HG03442 (cell line): ENCODE data around the gene PLCH2.

Experiments used
- ATAC-seq: cut with Tn5 transposase; IDR thresholded peaks from one replicate; pipeline ENCODE4 v1.9.1; 2021; ENCODE audit warnings: mild to moderate bottlenecking, moderate library complexity; ENCODE audit not compliant: unreplicated experiment

Gene PLCH2

GRCh38 chr1:2512862-2513421 is 36.9 kb downstream of the PLCH2 start:
- no peak for ATAC-seq

- ATAC-seq = no peak
Observed at GRCh38 chr1:2513939-2514652, 38.0 kb downstream of the PLCH2 start.

- ATAC-seq = no peak
Observed at GRCh38 chr1:2514863-2515762, 39.0 kb downstream of the PLCH2 start.

GRCh38 chr1:2515763-2516080 is 39.6 kb downstream of the PLCH2 start:
- no peak for ATAC-seq

- ATAC-seq = no peak
Observed at GRCh38 chr1:2516124-2516523, 40.0 kb downstream of the PLCH2 start.

- ATAC-seq = no peak
Observed at GRCh38 chr1:2516946-2517345, 40.9 kb downstream of the PLCH2 start.

- no peak for ATAC-seq
Observed at GRCh38 chr1:2517966-2518365, 41.9 kb downstream of the PLCH2 start.

GRCh38 chr1:2518528-2518927 is 42.4 kb downstream of the PLCH2 start:
- no peak for ATAC-seq

GRCh38 chr1:2519029-2519685 is 43.1 kb downstream of the PLCH2 start:
- ATAC-seq = no peak

GRCh38 chr1:2519729-2520128 is 43.6 kb downstream of the PLCH2 start:
- no peak for ATAC-seq

GRCh38 chr1:2520206-2520605 is 44.1 kb downstream of the PLCH2 start:
- ATAC-seq = no peak

GRCh38 chr1:2520806-2521205 is 44.7 kb downstream of the PLCH2 start:
- no peak for ATAC-seq

- no peak for ATAC-seq
Observed at GRCh38 chr1:2522230-2522629, 46.1 kb downstream of the PLCH2 start.

- no peak for ATAC-seq
Observed at GRCh38 chr1:2523191-2523890, 47.3 kb downstream of the PLCH2 start.

GRCh38 chr1:2523891-2524609 is 48.0 kb downstream of the PLCH2 start:
- ATAC-seq = no peak

- ATAC-seq = no peak
Observed at GRCh38 chr1:2525572-2525919, 49.5 kb downstream of the PLCH2 start.

GRCh38 chr1:2525920-2526823 is 50.1 kb downstream of the PLCH2 start, which contains the start of gene PANK4:
TSS of gene PANK4 (minus strand) at chr1:2526596. CDS start at chr1:2526587, 9 bp downstream.
- peak; percentile 75 for ATAC-seq

- ATAC-seq = peak; percentile 25
Observed at GRCh38 chr1:2526824-2527555, 50.9 kb downstream of the PLCH2 start.

GRCh38 chr1:2527556-2527860 is 51.4 kb downstream of the PLCH2 start:
- ATAC-seq = no peak
